Measurements from ENCODE around the gene GPHA2. TPM values are rescaled to one million over a fixed set of nuclear protein-coding genes. Genes with fewer than 3 reads are reported as not detected.

GPHA2 gene
- total and polyA plus RNA-seq, 2 of the 13 experiments (the other 11 are each of a cell fraction or from before 2014, with no cell fraction given) = 13.0 to 19.1 TPM

- BruUV-seq (replicated peaks) = no TSS peak
- in situ Hi-C loops (cut with HindIII; ENCODE audit: extremely low pct_ligation_motif_present, low pct_unique_long_range_greater_than_20kb) (no loop called here), intact Hi-C loops (cut with micrococcal nuclease; ENCODE audit: unreplicated experiment) (no loop called here)
- H3K79me2 ChIP-seq (ENCODE audit: insufficient read depth, low read length) = no peaks in the 10 kb centered on the region
- H3K9ac ChIP-seq (ENCODE audit: insufficient read depth, low read depth, low read length) = no peak overlapping the region
- CTCF ChIA-PET (ENCODE audit: low intra/inter-chr PET ratio, low total read pairs) = no interaction called here
- WGBS (ENCODE audit: low lambda C conversion rate) = 24% methylated on average over 5 of the region's 5 CpGs
- peaks cover 0 to 3% of the 10 kb centered on the region in 2 experiments; a peak in 2 of 5 replicates for H3K27me3 ChIP-seq (ENCODE audit: control insufficient read depth in 1 of 2, insufficient read depth in 2 of 2, low read length in 2 of 2)
- TF ChIP-seq HOXA5 (CRISPR knock-in tag; IDR thresholded peaks at IDR 0.05) (no peak), NBN (conservative IDR thresholded peaks at IDR 0.05) (no peak), CBX1 (IDR thresholded peaks at IDR 0.05; ENCODE audit: low read depth) (no peak), SALL2 (CRISPR knock-in tag; IDR thresholded peaks at IDR 0.05) (no peak), IRF9 (CRISPR knock-in tag; IDR thresholded peaks at IDR 0.05; ENCODE audit: borderline replicate concordance) (no peak), RORA (CRISPR knock-in tag; IDR thresholded peaks at IDR 0.05) (no peak), ZSCAN25 (CRISPR knock-in tag; IDR thresholded peaks at IDR 0.05) (no peak), ZNF414 (CRISPR knock-in tag; IDR thresholded peaks at IDR 0.05) (no peak), YEATS4 (CRISPR knock-in tag; IDR thresholded peaks at IDR 0.05; ENCODE audit: borderline replicate concordance) (no peak), SP5 (CRISPR knock-in tag; IDR thresholded peaks at IDR 0.05; ENCODE audit: borderline replicate concordance, low read depth) (no peak), ZZZ3 (CRISPR knock-in tag; IDR thresholded peaks at IDR 0.05; ENCODE audit: borderline replicate concordance) (no peak), SYNCRIP (IDR thresholded peaks at IDR 0.05; ENCODE audit: insufficient read depth, low read depth, low read length) (no peak), ZFP41 (CRISPR knock-in tag; IDR thresholded peaks at IDR 0.05; ENCODE audit: borderline replicate concordance) (no peak), SRSF9 (IDR thresholded peaks at IDR 0.05; ENCODE audit: borderline replicate concordance, insufficient read depth, low read depth, low read length, poor library complexity, severe bottlenecking) (no peak)
- TF ChIP-seq, protein P1, sequence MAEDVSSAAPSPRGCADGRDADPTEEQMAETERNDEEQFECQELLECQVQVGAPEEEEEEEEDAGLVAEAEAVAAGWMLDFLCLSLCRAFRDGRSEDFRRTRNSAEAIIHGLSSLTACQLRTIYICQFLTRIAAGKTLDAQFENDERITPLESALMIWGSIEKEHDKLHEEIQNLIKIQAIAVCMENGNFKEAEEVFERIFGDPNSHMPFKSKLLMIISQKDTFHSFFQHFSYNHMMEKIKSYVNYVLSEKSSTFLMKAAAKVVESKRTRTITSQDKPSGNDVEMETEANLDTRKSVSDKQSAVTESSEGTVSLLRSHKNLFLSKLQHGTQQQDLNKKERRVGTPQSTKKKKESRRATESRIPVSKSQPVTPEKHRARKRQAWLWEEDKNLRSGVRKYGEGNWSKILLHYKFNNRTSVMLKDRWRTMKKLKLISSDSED (CRISPR knock-in tag; IDR thresholded peaks at IDR 0.05) = no peak
- TF ChIP-seq, protein P2, sequence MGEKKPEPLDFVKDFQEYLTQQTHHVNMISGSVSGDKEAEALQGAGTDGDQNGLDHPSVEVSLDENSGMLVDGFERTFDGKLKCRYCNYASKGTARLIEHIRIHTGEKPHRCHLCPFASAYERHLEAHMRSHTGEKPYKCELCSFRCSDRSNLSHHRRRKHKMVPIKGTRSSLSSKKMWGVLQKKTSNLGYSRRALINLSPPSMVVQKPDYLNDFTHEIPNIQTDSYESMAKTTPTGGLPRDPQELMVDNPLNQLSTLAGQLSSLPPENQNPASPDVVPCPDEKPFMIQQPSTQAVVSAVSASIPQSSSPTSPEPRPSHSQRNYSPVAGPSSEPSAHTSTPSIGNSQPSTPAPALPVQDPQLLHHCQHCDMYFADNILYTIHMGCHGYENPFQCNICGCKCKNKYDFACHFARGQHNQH (CRISPR knock-in tag; IDR thresholded peaks at IDR 0.05) = no peak
- no peak for ATAC-seq
- no peaks in the 10 kb centered on the region for H4K20me1 ChIP-seq (ENCODE audit: insufficient read depth, low read length)
- H3K4me1 ChIP-seq (ENCODE audit: insufficient read depth, low read length) = no peaks in the 10 kb centered on the region
- H3K9me3 ChIP-seq (ENCODE audit: low read length) = no peaks in the 10 kb centered on the region
- H3K36me3 ChIP-seq (replicated peaks in 1 of 2; ENCODE audit: control insufficient read depth in 1 of 2, insufficient read depth in 2 of 2, low read length in 2 of 2) = no peaks in the 10 kb centered on the region
- no peak overlapping the region for H3K4me3 ChIP-seq (replicated peaks in 1 of 3; ENCODE audit: insufficient read depth in 1 of 3, low read depth in 2 of 3, low read length in 3 of 3)
- POLR2A ChIA-PET = no interaction called here
- no peak overlapping the region for H3K27ac ChIP-seq (ENCODE audit: extremely low read length, insufficient read depth, low read length)
- no peak for FAIRE-seq
- H2AFZ ChIP-seq (ENCODE audit: low read length) = no peak overlapping the region
- no peak for DNase-seq (ENCODE audit: low spot score)
- no peak overlapping the region for H3K4me2 ChIP-seq (ENCODE audit: low read depth, low read length)
Measured at GRCh38 chr11:64954201-64954600, 18.5 kb upstream of the GPHA2 start.

Measured in HepG2 (cell line).